ENCODE results near the gene PMFBP1. TPM values are rescaled to one million over a fixed set of nuclear protein-coding genes. Genes with fewer than 3 reads are reported as not detected.

The PMFBP1 gene
- total RNA-seq, 1 donor: 1.6 TPM

DNA sequence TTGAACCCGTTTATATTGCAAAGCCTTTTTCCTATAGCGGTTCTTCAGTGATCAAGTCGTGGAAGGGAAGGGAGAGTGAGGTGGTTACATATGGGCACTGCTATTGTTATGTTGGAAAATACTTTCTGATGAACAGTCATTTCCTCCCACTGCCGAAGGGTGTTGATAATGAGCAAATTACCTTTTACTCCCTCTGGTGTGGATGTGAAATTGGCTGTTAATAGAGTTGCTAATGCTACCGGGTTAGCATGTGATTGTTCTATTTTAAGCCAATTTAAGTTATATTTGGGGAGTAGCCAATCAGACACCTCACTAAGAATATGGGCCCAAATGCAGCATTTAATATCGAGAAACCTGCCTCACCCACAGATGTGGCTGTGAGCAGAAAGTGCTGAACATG is 15.6 kb upstream of the PMFBP1 start:
- no peak for DNase-seq (ENCODE audit: low read depth in 2 of 3, low spot score in 2 of 3)

DNA sequence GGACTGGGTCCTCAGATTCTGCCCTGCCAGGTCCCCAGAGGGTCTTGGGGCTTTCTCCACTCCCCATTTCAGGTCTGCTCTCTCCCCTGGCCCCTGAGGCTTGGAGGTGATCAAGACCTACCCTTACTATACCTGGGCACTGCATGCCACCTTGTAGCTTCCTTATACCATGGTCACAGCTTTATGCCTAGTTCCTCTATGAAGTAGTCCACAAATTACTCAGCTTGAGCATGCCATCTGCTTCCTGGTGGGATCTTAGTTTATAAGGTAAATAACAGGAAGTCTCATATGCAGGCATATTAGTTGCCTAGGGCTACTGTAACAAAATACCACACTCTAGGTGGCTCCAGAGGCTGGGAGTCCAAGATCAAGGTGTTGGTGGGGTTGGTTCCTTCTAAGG is 11.0 kb upstream of the PMFBP1 start:
- DNase-seq (ENCODE audit: low read depth in 2 of 3, low spot score in 2 of 3): peak in 1 of 3 donors; percentile 29

DNA sequence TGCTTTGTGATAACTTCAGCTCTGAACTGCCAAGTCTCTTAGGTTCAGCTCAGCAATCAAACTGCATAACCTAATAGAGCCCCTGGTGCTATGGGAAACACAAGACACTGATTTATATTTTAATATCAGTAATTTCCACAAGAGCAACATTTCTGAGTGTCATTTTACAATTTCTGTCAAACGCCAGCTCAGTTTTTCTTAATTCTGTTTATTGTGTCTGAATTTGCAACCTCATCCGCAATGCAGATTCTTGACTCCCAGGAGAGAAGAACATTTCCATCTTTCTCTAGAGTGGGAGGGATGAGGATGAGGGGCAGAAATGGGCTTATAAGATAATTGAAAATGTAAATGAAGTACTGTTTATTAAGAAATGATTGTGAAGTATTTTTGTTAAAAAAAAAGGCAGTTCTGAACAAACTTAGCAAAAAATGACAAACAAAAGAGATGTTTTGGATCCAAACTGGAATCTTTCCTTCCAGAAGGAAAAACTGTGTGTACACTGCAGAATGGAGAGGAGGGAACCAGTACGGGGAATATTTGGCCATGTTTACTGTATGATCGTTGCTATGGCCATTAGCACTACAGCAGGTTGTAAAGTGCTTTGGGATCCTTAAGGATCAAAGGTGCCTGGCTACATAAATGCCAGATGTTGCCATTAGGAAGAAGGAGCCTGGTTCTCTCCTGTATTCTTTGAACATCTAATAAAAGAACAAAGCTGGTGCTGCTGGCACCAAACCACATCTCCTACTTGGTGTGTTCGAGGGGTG is 7.4 kb upstream of the PMFBP1 start:
- no peak for DNase-seq (ENCODE audit: low read depth in 2 of 3, low spot score in 2 of 3)

DNA sequence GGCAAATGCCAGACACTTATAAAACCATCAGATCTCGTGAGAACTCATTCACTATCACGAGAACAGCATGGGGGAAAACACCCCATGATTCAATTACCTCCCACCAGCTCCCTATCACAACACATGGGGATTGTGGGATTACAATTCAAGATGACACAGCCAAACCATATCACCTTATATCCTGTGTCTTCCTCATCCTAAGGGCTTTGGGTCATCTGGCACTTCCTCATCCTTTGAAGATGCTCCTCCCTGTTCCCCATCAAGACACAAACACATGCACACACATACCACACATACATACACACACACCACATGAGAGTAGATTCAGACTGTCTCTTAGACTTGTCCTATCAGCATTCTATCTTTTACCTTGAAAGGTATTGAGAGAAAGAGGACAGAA is 2.8 kb upstream of the PMFBP1 start:
- no peak for DNase-seq (ENCODE audit: low read depth in 2 of 3, low spot score in 2 of 3)

DNA sequence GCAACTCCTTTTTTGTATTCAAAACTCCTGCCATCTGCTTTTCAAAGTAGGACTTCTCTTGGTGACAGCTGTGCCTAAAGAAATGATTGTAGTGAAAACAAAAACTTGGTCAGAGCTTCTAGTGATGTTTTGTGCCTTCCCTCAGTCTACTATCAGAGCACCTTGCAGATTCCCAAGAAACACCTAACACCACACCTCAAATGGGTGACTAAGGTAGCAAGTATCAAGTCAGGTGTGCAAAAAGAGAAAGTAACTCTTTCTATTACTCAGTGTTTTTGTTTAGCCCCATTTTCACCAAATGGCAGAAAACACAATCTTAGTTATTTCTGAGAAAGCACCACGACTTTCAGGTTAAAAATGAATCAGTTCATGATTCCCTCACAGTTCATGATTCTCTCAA is 2.0 kb upstream of the PMFBP1 start:
- no peak for DNase-seq (ENCODE audit: low read depth in 2 of 3, low spot score in 2 of 3)

DNA sequence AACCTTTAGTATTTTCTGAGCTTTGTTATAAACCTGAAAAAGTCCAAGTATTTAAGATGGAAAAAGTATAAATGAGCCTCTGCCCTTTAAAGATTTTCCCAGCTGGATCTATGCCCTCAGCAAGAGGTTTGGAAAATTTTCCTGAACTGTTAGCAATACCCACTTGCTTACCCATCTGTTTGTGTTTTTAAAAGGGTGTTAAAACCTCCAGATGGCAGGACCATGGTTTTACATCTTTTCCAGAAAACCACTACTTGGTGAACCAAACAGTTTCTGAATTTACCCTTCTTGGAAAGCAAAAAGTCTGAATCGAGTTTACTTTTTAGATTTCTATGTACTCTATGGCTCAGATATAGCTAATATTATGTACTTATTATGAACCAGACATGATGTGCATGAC is 719 bp downstream of the PMFBP1 start:
- no peak for DNase-seq (ENCODE audit: low read depth in 2 of 3, low spot score in 2 of 3)

DNA sequence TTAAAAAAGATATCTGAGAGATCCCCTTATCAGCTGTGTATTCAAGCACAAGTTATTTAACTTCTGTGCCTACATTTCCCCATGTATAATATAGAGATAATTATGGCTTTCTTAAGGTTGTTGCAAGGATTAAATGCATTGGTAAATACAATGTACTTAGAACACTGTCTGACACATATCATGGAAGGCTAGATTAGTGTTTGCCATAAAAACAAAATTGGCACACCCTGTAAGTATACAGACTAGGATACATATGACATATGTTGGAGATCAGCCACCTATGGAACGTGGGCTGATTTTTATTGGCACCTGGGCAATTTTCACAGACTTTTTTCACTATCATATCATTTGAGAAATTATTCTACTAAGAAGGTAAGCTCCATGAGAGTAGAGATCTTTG is 2.2 kb downstream of the PMFBP1 start:
- DNase-seq (ENCODE audit: low read depth in 2 of 3, low spot score in 2 of 3): no peak

DNA sequence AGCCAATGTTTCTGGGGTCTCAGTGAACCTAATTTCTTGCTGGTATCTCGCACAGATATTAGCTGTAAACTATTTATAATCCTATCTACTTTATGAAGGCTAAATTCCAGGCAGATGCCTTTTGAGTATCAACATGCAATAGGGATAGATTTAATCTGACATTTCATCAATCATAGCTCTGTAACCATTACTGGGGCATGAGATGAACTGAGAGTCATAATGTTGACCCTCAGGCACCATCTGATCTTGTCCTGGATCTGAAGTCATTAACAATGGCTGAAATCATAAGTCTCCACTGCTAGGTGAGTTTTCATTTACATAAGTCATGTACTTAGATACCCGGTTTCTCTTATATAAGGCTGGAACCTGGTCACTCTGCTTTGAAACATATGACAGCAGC is 3.6 kb downstream of the PMFBP1 start:
- DNase-seq (ENCODE audit: low read depth in 2 of 3, low spot score in 2 of 3): no peak

DNA sequence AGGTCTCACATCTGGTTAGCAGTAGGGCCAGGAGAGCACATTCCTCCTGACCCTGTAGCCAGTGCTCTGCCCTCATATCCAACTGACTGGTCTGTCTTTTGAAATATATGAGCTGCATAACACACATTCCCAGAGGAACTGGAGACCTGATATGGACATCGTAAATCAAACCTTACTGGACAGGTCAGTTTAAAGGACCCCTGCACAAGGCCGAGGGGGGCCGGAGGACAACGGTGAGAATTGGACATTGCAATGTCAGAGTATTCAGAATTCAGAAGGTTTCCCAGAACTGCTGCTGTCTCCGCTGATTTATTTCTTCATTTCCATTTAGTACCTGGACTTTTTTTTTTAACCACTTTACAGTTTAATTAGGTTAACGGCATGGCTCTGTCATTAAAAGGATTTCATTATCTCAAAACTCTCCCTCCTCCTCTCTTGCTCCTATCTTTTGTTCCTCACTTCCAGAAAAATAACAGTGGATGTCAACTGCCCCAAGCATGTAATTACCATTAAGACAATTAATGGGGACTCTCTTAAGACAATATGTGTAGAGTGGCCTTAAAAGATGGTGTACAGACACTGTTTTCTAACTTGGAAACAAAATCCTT is 4.9 kb downstream of the PMFBP1 start:
- DNase-seq (ENCODE audit: low read depth in 2 of 3, low spot score in 2 of 3): no peak

DNA sequence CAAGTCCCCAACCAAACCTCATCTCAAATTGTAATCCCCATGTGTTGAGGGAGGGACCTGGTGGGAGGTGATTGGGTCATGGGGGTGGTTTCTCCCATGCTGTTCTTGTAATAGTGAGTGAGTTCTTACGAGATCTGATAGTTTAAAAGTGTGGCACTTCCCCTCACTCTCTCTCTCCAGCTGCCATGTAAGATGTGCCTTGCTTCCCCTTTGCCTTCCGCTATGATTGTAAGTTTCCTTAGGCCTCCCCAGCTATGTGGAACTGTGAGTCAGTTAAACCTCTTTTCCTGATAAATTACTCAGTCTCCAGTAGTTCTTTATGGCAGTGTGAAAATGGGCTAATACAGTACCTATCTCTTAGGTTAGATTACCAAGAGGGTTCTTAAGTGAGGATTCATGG is 5.8 kb downstream of the PMFBP1 start:
- no peak for DNase-seq (ENCODE audit: low read depth in 2 of 3, low spot score in 2 of 3)

DNA sequence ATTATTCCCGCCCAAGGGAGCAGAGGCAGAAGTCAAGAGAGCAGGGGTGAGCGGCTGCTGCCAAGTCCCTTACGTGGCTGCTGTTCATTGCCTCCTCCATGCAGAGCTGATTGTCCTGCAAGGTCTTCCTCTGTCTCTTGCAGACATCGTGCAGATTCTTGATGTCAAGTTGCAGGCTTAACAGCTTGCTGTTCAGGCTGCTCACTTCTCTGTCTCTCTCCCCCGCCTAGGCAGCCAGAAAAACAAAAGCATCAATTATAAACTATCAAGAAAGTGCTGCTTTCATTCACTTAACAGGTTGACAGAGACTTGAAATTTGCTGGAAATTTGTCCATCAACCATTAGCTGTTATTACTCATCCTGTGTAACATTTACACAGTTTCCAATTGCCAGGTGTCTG is 7.3 kb downstream of the PMFBP1 start:
- no peak for DNase-seq (ENCODE audit: low read depth in 2 of 3, low spot score in 2 of 3)

DNA sequence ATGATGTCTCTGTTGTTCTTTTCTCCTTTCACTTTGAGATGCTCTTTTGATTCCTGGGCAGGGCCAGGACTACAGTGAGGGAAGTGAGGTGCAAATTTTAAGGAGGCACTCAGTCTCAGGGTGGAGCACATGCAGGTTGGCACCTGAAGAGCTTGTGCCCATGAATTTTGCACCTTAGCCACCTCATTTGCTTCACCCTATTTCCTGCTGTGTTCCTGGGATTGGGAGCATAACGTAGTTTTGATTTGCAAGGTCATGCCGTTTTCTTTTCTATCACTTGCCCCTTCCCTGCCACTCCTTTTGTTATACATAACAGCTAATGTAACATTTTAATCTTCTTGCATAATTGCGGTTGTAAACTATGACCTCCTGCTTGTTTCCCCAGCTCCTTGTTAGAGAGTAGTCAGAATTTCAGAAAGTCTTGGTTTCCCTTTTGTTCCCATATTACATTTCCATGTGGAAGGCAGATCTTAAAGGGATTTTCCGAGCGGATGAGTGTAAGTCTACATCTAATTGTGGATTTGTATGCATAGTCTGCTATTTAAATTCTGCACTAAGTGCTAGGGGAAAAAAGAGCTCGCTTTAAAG is 9.8 kb downstream of the PMFBP1 start:
- DNase-seq (ENCODE audit: low read depth in 2 of 3, low spot score in 2 of 3): no peak

DNA sequence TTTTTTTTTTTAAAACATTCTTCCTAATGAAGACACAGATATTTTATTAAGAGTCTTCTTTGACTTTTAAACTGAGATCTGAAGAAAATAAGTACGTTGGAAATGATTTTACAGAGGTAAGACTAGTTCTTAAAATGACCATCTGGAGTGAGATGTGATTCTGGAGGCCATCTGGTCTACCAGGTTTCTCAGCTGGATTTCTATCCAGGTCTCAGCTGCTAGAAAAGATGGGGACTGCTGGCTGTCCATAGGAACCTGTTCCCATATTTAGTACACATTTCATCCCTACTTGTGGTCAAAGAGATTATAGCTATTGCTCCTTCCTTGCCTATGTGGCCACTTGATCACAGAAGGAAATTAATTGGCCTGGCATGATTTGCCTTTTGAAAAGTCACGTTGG is 12.2 kb downstream of the PMFBP1 start:
- DNase-seq (ENCODE audit: low read depth in 2 of 3, low spot score in 2 of 3): no peak

DNA sequence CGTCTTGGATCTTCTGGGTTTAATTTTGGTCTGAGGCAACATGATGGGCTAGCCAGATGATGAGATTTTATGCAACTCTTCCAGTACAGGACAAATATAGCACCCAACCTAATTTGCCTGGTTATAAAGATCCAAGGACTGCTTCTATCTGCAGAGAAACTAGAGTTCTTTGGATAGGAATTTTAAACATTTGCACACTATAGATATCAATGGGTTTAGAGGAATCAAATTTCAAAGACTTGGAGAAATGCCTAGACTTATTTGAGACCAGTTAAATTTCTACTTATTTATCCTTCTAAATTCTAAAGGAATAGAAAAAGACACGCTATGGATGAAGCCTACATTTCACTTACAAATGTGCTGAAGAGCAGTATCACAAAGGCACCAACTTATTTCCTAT is 12.6 kb downstream of the PMFBP1 start:
- no peak for DNase-seq (ENCODE audit: low read depth in 2 of 3, low spot score in 2 of 3)

DNA sequence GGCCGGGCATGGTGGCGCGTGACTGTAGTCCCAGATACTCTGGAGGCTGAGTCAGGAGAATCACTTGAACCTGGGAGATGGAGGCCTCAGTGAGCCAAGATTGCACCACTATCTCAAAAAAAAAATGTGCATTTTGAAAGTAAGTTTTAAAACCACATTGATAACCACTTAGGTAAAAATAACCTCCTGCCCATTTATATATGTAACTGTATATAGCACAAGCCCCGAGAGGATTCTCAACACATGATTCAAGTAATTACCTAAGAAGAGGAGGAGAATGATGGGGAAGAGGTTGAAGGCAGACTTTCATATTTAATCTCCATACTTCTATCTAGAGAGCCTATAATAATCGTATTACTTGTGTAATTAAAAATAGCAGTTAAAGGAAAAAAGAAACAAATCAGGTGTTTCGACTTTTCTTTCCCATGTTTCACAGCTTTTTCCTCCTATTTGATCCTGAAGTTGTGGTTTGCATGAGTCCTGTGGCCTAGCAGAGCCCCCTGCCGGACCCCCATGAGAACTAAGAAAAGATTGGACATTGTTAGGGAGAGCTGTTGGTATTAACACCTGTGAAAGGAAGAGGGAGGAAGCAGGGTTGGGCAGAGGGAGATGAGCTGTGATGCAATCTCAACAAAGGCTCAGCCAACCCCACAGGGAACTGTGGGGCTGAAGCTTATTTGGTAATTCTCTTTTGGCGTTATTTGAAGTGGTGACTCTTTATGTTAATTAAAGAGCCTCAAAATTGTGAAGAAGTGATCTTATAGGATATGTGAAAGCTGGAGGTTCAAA is 22.1 kb downstream of the PMFBP1 start:
- no peak for DNase-seq (ENCODE audit: low read depth in 2 of 3, low spot score in 2 of 3)

DNA sequence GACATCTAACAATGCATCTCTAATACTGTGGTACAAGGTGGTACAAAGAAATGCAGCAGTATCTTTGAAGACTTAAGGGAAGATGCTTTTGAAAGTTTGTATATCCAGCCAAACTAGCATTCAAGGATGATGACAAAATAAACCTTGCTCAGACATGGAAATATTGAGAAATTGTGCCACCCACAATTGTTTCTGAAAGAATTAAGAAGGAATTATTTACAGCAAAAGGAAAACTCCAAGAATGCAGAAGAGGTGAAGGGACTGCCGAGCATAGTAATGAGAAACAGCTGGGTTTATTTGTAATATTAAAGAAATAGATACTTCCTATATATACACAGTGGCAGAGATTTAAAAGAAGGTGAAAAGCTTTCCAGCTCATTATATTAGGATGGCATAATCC is 29.5 kb downstream of the PMFBP1 start:
- DNase-seq (ENCODE audit: low read depth in 2 of 3, low spot score in 2 of 3): no peak

DNA sequence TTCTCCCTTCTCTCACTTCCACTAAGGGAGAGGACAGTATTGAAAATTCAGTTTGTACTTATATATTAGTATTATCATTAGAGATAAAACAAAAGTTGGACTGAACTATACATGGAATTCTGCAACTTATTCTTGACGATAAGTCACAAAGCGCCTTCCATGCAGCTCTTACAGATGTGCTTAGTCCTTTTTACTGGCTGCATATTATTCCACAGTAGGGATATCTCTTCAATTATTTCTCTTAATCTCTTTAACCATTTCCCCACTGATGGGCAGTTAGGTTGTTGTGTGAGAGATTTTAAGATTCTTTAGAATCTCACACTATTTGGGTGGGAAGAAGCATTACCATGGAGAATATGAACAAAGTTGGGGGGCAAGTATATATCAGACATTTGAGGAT is 32.0 kb downstream of the PMFBP1 start:
- no peak for DNase-seq (ENCODE audit: low read depth in 2 of 3, low spot score in 2 of 3)

DNA sequence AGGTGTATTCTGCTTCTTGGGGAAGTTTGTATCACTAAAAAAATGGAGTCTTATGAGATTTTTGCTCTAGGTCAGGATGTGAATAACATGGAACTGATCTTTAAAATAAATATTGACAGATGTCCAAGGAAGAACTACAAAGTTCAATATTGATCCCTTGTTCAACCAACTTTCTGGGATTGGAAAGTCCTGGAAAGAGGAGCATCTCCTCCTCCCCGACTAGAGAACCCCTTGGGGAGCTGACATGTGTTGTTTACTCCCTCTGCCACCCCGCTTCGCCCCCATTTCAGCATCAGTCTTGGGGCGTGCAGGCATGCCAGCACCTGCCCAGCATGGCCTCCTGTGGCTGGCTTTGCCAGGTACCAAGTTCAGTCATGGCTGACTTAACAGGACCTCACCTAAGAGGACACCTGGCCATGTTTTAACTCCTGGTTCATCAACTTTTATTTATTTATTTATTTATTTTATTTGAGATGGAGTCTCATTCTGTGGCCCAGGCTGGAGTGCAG is 33.8 kb downstream of the PMFBP1 start:
- DNase-seq (ENCODE audit: low read depth in 2 of 3, low spot score in 2 of 3): no peak

DNA sequence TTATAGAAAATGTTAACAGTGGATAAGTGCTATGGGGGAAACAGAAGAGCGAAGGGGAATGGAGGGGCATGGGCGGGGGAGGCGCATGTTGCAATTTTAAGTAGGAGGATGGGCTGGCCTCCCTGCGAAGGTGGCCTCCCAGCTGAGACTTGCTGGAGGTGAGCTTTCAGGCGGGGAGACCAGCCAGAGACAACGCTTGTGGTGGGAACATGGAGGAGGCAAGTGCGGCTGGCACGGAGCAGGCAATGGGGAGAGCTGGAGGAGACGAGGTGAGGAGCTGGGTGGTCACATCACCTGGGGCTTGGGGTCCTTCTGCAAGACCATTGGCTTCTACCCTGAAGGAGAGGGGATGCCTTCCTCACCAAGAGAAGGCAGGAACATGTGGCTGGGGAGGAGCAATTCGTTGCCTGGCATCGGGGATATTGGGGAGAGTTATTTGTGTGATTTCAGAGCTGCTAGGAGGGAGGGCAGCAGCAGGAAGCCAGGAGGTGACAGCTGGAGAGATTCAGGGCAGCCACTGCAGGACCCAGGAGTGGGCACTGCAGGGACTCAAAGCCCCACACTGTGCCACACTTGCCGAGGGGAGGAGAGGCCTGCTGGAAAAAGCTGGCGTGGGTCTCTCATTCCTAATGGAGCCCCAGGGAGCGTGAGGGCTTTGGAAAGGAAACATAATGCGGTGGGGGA is 34.4 kb downstream of the PMFBP1 start:
- no peak for DNase-seq (ENCODE audit: low read depth in 2 of 3, low spot score in 2 of 3)

DNA sequence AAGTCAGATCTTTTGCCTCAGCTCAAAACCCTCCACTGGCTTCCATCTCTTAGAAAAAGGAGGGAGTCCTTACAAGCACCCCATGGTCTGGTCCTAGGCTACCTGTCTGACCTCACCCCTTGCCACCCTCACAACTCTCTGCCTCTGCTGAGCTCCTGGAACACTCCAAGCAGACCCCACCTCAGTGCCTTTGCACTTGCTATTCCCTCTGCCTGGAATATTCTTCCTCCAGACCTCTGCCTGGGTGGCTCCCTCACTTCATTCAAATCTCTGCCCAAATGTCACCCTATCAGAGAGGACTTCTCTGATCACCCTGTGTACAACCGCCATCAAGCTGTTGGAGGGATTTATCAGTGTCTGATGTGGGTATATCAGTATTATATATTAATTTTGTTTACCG is 37.4 kb downstream of the PMFBP1 start:
- no peak for DNase-seq (ENCODE audit: low read depth in 2 of 3, low spot score in 2 of 3)

DNA sequence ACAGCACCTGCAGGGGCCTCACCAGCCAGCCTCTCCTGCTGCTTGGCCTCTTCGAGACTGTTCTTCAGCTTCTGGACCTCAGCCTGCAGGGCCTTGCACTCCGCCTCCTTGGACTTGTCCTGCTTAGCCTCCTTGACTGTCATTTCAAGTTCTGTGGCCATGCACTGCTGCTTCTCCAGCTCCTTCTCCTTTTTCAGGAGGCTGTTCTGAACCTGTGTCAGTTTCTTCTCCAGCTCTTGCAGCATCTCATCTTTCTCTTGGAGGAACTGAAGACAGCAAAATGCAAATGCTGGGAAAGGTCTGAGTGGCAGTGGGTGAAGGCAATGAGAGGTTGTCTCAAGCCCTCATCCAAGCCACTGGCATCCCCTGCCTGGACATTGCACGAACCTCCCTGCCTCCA is 39.2 kb downstream of the PMFBP1 start:
- DNase-seq (ENCODE audit: low read depth in 2 of 3, low spot score in 2 of 3): no peak
